ENCODE results near the gene ELOVL7.
"Not testable (repeated sequence)": the region's sequence is repeated elsewhere in the genome, so short reads cannot be mapped to it uniquely, and the experiment has no call there.

The ELOVL7 gene

DNA sequence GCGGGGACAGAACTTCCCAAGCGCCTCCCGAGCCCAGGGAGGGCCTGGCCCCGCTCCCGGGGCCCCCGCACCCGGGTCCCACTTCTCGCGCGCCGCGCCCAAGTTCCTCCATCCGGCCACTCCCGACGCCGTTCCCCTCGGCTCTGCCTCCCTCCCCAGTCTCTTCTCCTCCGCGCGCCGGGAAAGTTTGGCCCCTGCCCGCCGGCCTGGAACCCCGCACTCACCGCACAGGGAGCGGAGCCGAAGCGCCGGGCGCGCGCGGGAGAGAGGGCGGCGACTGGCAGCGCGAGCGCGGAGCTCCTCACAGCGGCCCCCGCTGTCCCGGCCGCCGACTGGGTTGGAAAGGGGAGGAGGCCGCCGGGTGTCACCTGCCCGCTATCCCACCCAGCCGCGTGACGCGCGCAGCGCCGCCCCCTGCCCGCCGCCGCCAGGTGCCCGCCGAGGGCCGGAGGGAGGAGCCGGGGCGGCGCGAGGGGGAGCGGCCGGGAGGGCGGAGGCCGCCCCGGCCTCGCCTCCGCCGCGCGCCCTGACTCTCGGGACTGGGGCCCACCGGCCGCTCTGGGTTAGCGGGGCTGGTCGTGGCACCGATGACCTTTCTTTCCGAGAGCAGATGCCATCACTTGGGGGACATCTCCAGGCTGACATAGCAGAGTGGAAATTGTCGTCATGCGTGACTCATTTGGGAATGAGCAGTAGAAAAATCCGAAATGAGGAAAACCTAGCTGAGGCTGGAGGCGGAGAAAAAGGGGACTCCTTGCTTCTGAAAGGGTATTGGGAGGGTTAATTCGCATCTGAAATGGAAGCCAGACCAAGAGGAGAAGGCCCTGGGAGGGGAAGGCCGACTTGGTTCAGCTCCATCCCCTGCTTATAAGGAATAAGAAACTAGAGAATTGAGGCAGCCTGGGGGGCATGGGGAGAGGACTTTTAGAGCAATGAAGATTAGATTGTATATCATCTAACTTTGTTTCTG is at the start of gene ELOVL7:
ELOVL7 (minus strand) TSS at position 334 of the 970 bp plus-strand sequence. CDS start 56,872 bp downstream, outside the sequence.
- DNase-seq (ENCODE audit: low read depth, low spot score) = no peak

DNA sequence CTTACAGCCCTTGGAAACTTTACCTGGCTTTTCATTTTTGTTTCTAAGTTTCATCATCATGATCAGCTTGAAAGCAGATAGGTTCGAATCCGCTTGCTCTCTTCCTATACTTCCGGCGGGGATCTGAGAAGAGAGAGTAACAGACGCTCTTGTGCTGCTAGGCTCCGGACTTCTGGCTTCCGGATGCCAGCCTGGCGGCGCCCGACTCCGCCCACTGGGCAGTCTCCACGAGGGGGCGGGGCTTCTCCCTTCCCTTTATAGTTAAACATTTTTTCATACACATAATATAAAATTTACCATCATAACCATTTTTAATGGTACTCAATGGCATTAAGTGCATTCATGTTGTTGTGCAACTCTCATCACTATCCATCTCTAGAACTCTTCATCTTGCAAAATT is 49.5 kb upstream of the ELOVL7 start:
- DNase-seq (ENCODE audit: low read depth, low spot score) = no peak

DNA sequence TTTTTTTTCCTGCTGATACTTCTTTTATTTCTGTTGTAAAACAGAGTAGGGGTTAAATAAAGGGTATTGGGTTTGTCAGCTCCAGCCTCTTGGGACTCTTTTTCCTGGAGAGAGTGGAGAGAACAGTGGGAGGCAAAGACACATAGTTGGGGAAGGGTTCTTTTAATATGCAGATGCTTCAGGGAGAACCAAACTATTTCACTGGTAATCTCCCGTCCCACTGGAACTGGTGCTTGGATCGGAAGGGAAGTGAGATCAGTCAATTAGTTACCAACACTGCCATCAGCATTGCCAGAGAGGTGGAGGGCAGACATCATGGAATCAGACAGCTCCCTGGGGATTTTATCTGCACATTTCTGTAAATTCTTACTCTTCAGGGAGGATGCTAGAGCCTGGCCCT is 47.6 kb upstream of the ELOVL7 start:
- peak; percentile 45 for DNase-seq (ENCODE audit: low read depth, low spot score)

DNA sequence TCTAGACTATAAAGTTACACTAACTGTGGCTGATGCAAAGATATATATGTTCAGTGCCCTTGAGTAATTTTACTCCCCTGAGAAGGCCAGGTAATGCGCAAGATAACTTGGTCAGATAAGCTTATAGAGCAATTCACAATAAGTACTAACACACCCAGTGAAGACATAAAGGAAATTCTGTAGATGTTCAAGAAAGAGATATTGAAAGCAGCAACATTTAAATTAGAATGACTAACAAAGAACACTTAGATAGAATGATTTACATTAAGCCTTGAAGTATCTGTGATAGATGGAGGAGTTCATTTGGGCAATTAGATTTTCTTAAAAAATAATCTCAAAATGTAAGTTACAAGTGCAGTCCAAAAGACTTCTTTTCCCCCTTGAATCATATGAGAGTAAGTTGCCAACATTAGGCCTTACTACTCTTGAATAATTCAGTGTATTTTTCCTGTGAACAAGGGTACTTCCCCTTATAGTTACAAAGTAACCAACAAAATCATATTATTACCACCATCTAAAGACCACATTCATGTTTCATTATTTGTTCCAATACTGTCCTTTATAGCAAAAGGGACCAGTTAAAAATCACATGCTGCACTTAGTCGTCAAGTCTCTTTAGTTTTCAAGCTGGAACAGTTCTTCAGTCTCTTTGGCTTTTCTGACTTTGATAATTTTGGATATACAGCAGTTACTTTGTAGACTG is 44.4 kb upstream of the ELOVL7 start:
- DNase-seq (ENCODE audit: low read depth, low spot score) = no peak

- DNase-seq (ENCODE audit: low read depth, low spot score) = no peak
These were observed 43.7 kb upstream of the ELOVL7 start for GRCh38 chr5:60887746-60888145.

DNA sequence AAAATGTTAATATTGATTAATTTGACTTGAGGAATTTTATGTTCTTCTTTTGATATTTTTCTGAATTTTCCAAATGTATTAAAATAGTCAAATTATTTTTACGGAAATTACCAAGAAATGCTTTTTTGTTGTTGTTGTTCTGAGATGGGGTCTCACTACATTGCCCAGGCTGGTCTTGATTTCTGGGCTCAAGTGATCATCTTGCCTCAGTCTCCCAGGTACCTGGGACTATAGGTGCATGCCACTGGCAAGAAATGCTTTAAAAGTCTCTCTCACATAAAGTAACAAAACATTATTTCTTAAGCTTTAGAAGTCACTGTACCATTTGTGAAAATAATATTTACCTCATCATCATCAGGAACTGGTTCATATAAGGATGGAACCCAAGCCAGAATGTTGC is 43.0 kb upstream of the ELOVL7 start:
- DNase-seq (ENCODE audit: low read depth, low spot score) = no peak

DNA sequence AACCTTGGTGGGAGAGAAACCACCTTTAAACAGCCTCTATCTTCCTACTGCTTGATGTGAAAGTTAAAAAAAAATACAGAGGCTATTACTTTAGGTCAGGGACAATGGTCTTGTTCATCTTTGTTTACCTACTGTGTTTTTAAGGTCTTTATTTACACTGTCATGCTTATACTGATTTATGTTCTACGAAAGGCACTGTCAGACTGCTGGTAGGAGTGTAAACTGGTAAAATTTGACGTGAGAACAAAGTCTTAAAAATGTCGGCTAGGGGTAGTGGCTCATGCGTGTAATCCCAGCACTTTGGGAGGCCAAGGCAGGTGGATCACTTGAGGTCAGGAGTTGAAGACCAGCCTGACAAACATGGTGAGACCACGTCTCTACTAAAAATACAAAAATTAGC is 42.1 kb upstream of the ELOVL7 start:
- no peak for DNase-seq (ENCODE audit: low read depth, low spot score)

- DNase-seq (ENCODE audit: low read depth, low spot score) = no peak
These were observed 39.2 kb upstream of the ELOVL7 start for GRCh38 chr5:60883229-60883628.

GRCh38 chr5:60872892-60873291 is 28.8 kb upstream of the ELOVL7 start:
- no peak for DNase-seq (ENCODE audit: low read depth, low spot score)

GRCh38 chr5:60870857-60871256 is 26.8 kb upstream of the ELOVL7 start:
- DNase-seq (ENCODE audit: low read depth, low spot score) = no peak

DNA sequence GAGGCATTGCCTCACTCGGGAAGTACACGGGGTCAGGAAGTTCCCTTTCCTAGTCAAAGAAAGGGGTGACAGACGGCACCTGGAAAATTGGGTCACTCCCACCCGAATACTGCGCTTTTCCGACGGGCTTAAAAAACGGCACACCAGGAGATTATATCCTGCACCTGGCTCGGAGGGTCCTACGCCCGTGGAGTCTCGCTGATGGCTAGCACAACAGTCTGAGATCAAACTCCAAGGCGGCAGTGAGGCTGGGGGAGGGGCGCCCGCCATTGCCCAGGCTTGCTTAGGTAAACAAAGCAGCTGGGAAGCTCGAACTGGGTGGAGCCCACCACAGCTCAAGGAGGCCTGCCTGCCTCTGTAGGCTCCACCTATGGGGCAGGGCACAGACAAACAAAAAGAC is 16.5 kb upstream of the ELOVL7 start:
- not testable (repeated sequence) for DNase-seq (ENCODE audit: low read depth, low spot score)

- DNase-seq (ENCODE audit: low read depth, low spot score) = no peak
These were observed 12.0 kb upstream of the ELOVL7 start for GRCh38 chr5:60856066-60856465.

DNA sequence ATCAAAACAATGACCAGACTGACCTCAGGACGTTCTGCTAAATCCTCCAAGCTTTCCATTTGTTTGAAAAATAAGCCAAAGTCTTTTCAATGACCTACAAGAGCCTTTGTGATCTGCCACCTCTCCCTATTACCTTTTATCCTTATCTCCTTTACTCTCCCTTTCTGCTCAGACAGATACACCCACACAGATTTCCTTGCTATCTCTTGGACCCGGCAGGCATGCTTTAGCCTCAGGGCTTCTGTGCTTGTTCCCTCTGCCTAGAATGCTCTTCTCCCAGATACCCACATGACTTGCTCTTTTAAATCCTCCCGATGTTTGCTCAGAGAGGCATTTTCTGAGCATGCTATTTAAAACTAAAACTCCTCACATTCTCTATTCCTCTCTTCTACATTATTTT is 8.9 kb upstream of the ELOVL7 start:
- DNase-seq (ENCODE audit: low read depth, low spot score) = no peak

DNA sequence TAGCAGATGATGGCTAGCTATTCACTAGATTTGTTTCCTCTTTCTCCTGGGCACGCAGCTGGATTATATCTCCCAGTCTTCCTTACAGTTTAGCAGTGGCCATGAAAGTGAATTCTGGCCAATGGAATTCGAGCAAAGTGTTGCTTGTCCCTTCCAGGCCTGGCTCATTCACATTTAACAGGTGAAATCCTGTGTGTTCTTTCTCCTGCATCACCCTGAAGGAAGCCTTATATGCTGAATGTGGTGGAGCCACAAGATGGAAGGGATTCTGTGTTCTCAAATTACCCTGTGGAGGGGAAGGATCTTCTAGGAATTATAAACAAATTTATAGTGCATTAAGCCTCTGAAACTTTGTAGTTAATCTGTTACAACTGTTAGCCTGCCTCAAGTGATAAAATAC is 8.2 kb upstream of the ELOVL7 start:
- no peak for DNase-seq (ENCODE audit: low read depth, low spot score)

DNA sequence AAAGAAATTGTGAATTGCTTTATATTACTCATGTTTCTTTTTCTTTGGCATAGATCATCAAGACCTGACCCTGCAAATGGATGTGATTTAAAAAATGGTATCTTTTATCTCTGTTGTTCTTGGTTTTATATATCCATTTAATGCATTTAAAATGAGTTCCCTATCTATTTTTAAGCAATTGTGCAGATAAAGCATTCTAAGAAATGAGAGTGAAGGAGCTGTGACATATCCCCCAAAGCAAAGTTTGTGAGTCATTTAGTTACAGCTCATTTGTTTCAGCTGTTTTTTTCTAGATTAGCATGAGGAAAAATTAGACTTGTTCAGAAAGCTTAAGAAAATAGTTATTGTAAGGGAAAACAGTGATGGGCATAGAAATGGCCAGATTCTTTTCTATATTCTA is 7.6 kb upstream of the ELOVL7 start:
- DNase-seq (ENCODE audit: low read depth, low spot score) = no peak

GRCh38 chr5:60846298-60846697 is 2.2 kb upstream of the ELOVL7 start:
- DNase-seq (ENCODE audit: low read depth, low spot score) = no peak

DNA sequence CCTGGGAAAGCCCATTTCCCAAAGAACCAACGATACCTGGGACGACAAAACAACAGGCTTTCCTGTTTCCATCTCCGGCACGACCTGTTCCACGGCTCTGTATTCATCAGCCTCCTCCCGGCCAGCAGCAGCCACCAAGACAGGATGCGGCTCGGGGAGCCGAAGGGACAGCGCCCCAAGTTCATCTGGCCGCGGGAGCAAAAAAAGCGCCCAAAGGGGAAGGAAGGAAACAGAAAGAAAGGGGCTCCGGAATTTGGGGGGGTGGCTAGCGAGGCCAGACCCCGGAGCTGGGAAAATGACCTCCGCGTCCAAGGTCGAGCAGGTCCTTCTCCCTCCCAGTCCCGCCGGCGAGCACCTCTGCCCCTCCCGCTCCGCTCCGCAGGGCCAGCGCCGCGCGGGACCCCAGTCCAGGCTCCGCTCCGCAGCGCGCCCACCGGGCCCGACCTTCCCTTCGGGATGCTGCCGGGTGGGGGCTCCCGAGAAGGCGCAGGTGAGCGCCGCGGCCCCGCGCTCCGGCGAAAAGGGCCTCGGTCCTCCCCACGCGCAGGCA is 608 bp downstream of the ELOVL7 start:
- DNase-seq (ENCODE audit: low read depth, low spot score) = no peak

- DNase-seq (ENCODE audit: low read depth, low spot score) = no peak
These were observed 1.1 kb downstream of the ELOVL7 start for GRCh38 chr5:60842871-60843385.

GRCh38 chr5:60841361-60841760 is 2.7 kb downstream of the ELOVL7 start:
- DNase-seq (ENCODE audit: low read depth, low spot score) = no peak

- no peak for DNase-seq (ENCODE audit: low read depth, low spot score)
These were observed 7.9 kb downstream of the ELOVL7 start for GRCh38 chr5:60836131-60836530.

DNA sequence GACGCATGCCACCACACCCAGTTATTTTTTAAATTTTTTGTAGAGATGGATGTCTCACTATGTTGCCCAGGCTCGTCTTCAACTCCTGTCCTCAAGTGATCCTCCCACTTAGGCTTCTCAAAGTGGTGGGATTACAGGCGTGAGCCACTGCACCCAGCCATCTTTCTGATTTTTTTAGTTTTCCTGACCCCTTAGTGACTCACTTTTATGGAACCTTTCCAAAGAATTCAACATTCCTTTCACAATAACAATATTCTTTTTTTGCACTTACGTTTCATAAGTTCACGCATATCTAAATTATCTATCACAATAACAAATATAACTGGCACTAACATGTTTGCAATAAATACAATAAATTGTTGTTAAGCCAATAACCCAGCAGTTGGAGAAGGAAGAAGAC is 8.5 kb downstream of the ELOVL7 start:
- DNase-seq (ENCODE audit: low read depth, low spot score) = no peak

DNA sequence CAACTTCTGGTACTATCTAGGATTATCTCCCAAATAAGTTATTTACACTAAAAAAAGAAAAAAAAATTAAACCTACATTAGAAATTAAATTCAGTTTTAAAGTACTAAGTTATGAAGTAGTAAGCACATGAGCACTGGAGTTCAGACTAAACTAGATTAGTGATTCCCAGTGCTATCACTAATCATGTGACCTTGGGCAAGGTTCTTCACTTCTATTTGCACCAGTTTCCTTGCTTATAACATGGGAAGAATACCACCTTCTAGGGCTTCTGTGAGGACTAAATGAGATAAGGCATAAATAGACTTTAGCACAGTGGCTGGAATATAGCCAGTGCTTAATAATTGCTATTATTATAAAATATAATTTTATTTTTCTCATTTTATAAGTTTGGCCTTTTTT is 10.5 kb downstream of the ELOVL7 start:
- DNase-seq (ENCODE audit: low read depth, low spot score) = no peak

Measured in iPS DF 19.7 (cell line).